Endothelial cell (in vitro differentiated cells): ENCODE results near the gene YWHAG. TPM values are rescaled to one million over a fixed set of nuclear protein-coding genes. Genes with fewer than 3 reads are reported as not detected.

Experiments used
- DNase-seq: peaks from one replicate; pipeline ENCODE4 v3.0.0; 2021; ENCODE audit warnings: low spot score
- H3K27ac Mint-ChIP-seq: one replicate; pipeline ENCODE4 v1.8.0; 2021; ENCODE audit warnings: mixed read lengths, inconsistent platforms; ENCODE audit not compliant: unreplicated experiment
- H3K27me3 Mint-ChIP-seq: one replicate; pipeline ENCODE4 v1.8.0; 2021; ENCODE audit warnings: mild to moderate bottlenecking, moderate library complexity, mixed read lengths, inconsistent platforms; ENCODE audit not compliant: unreplicated experiment
- H3K36me3 Mint-ChIP-seq: one replicate; pipeline ENCODE4 v1.8.0; 2021; ENCODE audit warnings: mild to moderate bottlenecking, low read depth, mixed read lengths, inconsistent platforms; ENCODE audit not compliant: unreplicated experiment
- H3K4me1 Mint-ChIP-seq: one replicate; pipeline ENCODE4 v1.8.0; 2021; ENCODE audit warnings: mild to moderate bottlenecking, mixed read lengths, inconsistent platforms; ENCODE audit not compliant: unreplicated experiment
- H3K4me3 Mint-ChIP-seq: one replicate; pipeline ENCODE4 v1.8.0; 2021; ENCODE audit warnings: mild to moderate bottlenecking, mixed read lengths, inconsistent platforms; ENCODE audit not compliant: unreplicated experiment
- H3K9me3 Mint-ChIP-seq: one replicate; pipeline ENCODE4 v1.8.0; 2021; ENCODE audit warnings: mixed read lengths, inconsistent platforms; ENCODE audit not compliant: unreplicated experiment
- CTCF ChIP-seq: fragments of 200-600 bp; sonication (generic); IDR thresholded peaks from one replicate; pipeline ENCODE4 v1.5.0; 2021; ENCODE audit warnings: antibody characterized with exemption; ENCODE audit not compliant: unreplicated experiment
- total RNA-seq: library from RNA; stranded (reverse); fragmentation: NEBNext Ultra II Directional; extraction: Animal tissue kit (Norgen Biotek cat#: 25700); gene quantifications from one replicate; pipeline ENCODE4 v1.2.1, GENCODE V29; 2021; ENCODE audit not compliant: unreplicated experiment

Gene YWHAG
- total RNA-seq, 1 donor from 2014 or later: 136 TPM

- H3K27ac Mint-ChIP-seq: peak overlapping the region; percentile 49
- DNase-seq: no peak
- H3K27me3 Mint-ChIP-seq: peaks cover 14% of the 10 kb centered on the region
- peaks cover 38% of the 10 kb centered on the region for H3K36me3 Mint-ChIP-seq
- H3K9me3 Mint-ChIP-seq: no peaks in the 10 kb centered on the region
- no peak for TF ChIP-seq CTCF
- H3K4me1 Mint-ChIP-seq: peaks cover 40% of the 10 kb centered on the region
- H3K4me3 Mint-ChIP-seq: peak overlapping the region; percentile 29
Measured at GRCh38 chr7:76354981-76355730, 3.6 kb downstream of the YWHAG start.

- Mint-ChIP-seq H3K4me3 (no peak overlapping the region), H3K27me3 (peaks cover 9% of the 10 kb centered on the region), H3K27ac (no peak overlapping the region), H3K4me1 (peaks cover 35% of the 10 kb centered on the region), H3K9me3 (no peaks in the 10 kb centered on the region), H3K36me3 (peaks cover 40% of the 10 kb centered on the region)
- no peak for DNase-seq
- no peak for TF ChIP-seq CTCF
Measured at GRCh38 chr7:76354516-76354915, 4.3 kb downstream of the YWHAG start.

- H3K36me3 Mint-ChIP-seq: peaks cover 44% of the 10 kb centered on the region
- TF ChIP-seq CTCF: no peak
- no peak for DNase-seq
- no peak overlapping the region for H3K4me3 Mint-ChIP-seq
- H3K9me3 Mint-ChIP-seq: no peaks in the 10 kb centered on the region
- no peak overlapping the region for H3K27ac Mint-ChIP-seq
- H3K4me1 Mint-ChIP-seq: peaks cover 39% of the 10 kb centered on the region
- H3K27me3 Mint-ChIP-seq: peaks cover 9% of the 10 kb centered on the region
Measured at GRCh38 chr7:76353744-76354143, 5.0 kb downstream of the YWHAG start.

- no peak for DNase-seq
- peaks cover 40% of the 10 kb centered on the region for H3K4me1 Mint-ChIP-seq
- TF ChIP-seq CTCF: no peak
- no peaks in the 10 kb centered on the region for H3K9me3 Mint-ChIP-seq
- peaks cover 1% of the 10 kb centered on the region for H3K27me3 Mint-ChIP-seq
- peak overlapping the region; percentile 38 for H3K27ac Mint-ChIP-seq
- no peak overlapping the region for H3K4me3 Mint-ChIP-seq
- peaks cover 41% of the 10 kb centered on the region for H3K36me3 Mint-ChIP-seq
Measured at GRCh38 chr7:76352193-76352592, 6.6 kb downstream of the YWHAG start.

GRCh38 chr7:76351372-76351771 lies 7.4 kb downstream of the YWHAG start:
- peaks cover 43% of the 10 kb centered on the region for H3K4me1 Mint-ChIP-seq

More at GRCh38 chr7:76351372-76351771, 7.4 kb downstream of the YWHAG start:
- H3K36me3 Mint-ChIP-seq: peaks cover 47% of the 10 kb centered on the region
- peak overlapping the region; percentile 27 for H3K27ac Mint-ChIP-seq
- H3K4me3 Mint-ChIP-seq: peak overlapping the region; percentile 1
- TF ChIP-seq CTCF: no peak
- no peaks in the 10 kb centered on the region for H3K27me3 Mint-ChIP-seq
- no peaks in the 10 kb centered on the region for H3K9me3 Mint-ChIP-seq
- DNase-seq: no peak
